Stimulated activated CD8-positive, alpha-beta memory T cell treated with anti-CD3 and anti-CD28 coated beads, Interleukin-15, amount 100 ng/mL, for 48 hours (primary cell): ENCODE measurements around the gene TGM3.

Experiments
- DNase-seq, 2 donors: peaks; one replicate each; pipeline ENCODE4 v3.0.0-alpha.2; 2020; ENCODE audit warnings: low read depth in 2 of 2

Gene TGM3

DNA sequence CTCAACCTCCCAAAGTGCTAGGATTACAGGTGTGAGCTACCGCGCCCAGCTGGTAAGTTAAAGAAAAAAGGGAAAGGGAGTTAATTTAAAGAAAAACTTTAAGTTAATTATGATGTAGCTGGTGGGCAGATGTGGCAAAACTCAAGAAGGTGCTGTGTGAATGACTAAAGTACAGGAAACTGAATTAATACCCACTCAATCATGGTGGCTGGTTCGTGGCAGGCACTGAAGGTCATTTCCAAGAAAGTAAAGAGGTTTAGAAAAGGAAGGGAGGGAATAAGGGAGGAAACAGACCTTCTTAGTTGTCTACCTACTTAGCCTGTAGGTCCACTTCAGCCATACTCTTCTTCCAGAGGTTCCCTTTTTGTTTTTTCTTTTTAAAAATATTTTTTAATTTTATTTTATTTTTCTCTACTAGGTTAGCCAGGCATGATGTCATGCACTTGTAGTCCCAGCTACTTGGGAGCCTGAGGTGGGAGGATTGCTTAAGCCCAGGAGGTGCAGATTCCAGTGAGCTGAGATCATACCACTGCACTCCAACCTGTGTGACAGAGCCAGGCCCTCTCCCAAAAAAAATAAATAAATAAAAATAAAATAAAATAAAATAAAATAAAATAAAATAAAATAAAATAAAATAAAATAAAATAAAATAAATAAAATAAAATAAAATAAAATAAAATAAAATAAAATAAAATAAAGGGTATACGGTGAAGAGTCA, 11.9 kb upstream of the TGM3 start:
- DNase-seq, result no peak

DNA sequence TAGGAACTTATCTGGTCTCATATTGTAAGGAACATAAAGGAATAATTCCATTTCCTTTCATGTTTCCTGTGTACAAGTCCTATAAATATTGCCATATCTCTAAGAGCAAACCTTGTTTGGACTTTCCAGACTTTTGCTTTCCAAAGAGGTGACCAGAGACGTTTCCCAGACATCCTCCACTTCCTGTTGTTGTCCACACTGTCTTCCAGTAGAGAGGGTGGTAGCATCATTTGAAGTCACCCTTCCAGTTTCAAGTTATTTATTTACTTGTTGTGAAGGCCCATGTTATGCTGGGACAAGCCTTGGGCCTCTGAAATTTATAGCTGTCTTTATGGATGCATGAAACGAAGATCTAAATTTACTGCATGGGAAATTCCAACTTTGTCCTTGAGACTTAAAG, 10.6 kb upstream of the TGM3 start:
- DNase-seq, result no peak

- DNase-seq, result no peak
Measured at GRCh38 chr20:2285613-2286012, 10.2 kb upstream of the TGM3 start.

DNA sequence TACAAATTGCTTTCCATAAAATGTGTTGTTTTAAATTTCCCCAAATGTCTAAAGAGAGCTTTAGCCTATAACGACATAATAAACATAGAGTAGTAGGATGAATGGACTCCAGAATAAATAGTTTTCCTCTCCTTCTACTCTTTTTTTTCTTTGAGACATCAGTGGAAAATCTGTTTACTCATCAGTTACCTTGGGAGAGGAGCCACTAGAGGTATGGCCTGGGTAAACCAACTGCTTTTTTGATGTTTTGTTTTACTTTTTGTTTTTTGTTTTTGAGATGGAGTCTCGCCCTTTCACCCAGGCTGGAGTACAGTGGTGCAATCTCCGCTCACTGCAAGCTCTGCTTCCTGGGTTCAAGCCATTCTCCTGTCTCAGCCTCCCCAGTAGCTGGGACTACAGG, 8.3 kb upstream of the TGM3 start:
- DNase-seq, result no peak

- DNase-seq, result no peak
Measured at GRCh38 chr20:2289475-2289874, 6.3 kb upstream of the TGM3 start.

DNA sequence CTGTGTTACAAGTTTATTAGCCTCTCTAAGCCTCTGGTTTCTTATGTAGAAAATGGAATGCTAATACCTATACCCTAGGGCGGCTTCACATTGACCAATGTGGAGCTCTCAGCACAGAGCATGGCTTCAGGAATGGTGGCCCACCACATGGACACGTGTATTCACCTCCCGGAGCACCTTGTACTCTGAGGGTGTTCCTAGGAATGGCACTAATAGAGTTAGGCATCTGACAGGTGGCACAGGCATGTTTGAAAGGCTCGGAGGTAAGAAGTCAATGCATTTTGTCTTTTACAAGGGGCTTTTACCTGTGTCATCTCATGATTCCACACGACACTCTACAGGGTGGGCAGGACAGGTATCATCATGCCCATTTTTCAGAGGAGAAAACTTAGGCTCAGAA, 5.3 kb upstream of the TGM3 start:
- DNase-seq, result no peak

DNA sequence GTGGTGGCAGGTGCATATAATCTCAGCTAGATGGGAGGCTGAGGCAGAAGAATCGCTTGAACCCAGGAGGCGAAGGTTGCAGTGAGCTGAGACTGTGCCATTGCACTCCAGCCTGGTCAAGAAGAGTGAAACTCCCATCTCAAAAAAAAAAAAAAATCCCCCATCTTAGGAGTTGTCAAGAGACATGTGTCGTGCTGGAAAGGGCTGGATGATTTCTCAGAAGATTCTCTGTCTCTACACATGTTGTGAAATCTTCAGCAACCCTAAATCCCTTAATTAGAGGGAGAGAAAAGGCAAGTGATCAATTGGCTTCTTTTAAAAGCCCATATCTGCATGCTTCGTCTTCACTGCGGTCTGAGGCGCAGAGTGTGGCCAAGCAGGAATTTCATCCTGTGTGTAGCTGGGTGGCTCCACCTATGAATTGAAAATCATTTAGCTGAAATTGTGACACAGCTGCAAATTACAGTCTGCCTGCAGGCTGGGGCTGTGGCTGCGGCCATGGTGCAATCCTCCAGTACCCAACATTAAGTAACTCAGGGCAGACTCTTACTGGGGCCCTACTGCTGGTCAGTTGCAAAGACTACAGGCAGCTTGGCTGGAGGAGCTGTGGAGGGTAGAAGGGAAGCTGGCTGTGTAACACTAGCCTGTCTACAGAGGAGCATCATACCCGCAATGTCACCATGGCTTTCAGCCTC, 3.2 kb upstream of the TGM3 start:
- no peak for DNase-seq

GRCh38 chr20:2293486-2293885, 2.3 kb upstream of the TGM3 start:
- DNase-seq, result no peak

DNA sequence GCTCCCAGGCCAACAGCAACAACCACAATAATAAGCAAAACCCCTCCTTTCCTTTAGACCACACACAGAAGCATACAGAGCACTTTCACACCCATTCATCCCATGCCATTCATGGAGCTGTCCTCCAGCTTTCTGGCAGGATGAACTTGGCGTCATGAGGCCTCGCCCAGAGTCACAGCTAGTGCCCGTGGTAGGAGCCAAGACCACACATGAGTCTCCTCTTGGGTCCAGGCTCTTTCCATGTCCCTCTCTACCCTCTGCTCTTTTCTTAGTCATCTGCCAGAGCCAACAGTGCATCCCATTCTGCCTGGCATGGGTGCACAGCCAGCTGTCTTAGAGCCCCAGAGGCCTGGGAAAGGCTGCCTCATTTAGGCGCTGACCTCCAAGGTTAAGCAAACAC, 1.8 kb upstream of the TGM3 start:
- no peak for DNase-seq

- DNase-seq, result no peak
Measured at GRCh38 chr20:2295286-2295685, 515 bp upstream of the TGM3 start.

GRCh38 chr20:2296524-2297356, 939 bp downstream of the TGM3 start:
- DNase-seq, result no peak

DNA sequence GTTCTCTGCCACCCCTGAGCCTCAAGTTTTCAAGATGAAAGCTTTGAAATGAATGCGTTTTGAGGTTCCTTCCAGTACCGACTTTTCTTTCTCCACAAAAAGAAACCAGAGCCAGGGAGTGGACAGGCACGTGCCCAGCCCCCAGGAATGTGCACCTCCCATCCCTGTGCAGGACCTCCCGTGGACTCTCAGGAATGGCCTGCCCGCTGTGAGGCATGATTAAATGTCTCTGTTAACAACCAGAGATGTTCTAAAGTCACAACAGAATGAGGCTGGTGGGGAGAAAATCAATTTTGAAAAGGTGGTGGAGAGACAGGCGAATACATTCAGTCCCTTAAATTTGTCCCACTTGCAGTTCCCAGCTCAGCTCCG, 1.5 kb downstream of the TGM3 start:
- no peak for DNase-seq

DNA sequence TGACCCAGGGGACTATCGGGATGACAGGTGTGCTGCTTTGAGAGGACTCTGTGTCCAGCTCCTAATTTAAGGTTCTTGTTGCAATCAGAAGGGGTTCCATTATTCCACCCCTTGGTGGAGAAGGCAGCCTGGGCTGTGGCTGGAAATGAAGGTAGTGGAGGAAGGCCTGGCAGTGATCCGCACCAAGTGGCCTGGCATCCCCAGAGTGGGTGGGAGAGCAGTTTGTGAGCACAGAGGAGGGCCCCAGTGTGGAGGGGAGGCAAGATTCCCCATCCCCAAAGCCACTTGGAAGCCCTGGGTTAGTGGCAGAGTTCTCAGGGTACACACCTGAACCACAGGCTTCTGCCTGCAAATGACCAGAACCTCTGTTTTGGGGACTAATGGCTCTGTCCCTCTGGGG, 2.3 kb downstream of the TGM3 start:
- DNase-seq, result no peak

DNA sequence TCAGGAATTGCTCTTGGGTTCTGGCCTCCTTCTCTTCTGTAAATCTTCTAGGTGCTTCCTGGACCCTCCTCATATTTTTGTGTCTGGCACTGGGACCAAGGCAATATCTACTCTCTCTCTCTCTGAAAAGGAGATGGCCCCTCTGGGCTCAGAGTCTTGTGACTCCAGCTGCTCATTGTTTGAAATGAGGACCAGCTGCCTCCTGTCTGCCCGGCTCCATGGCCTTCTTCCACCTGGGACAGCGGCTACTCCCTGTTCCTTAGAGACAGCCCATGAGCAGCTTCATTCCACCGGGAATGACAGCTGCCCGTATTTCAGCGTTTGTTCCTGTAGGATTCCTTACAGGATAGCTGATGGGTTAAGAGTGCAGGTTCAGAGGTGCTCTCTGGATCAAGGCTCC, 2.9 kb downstream of the TGM3 start:
- no peak for DNase-seq

- no peak for DNase-seq
Measured at GRCh38 chr20:2299301-2299700, 3.5 kb downstream of the TGM3 start.

DNA sequence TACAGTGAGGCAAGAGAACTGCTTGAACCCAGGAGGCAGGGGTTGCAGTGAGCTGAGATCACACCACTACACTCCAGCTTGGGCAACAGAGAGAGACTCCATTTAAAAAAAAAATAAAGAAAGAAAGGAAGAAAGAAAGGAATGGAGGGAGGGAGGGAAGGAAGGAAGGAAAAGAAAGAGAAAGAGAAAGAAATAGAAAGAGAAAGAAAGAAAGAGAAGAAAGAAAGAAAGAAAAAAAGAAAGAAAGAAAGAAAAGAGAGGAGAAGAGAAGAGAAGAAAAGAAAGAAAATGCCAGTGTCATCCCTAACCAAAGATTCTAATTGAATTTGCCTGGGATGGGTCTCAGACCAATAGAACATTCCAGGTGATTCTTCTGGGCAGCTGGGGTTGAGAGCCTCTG, 4.2 kb downstream of the TGM3 start:
- no peak for DNase-seq

- no peak for DNase-seq
Measured at GRCh38 chr20:2300420-2300819, 4.6 kb downstream of the TGM3 start.

DNA sequence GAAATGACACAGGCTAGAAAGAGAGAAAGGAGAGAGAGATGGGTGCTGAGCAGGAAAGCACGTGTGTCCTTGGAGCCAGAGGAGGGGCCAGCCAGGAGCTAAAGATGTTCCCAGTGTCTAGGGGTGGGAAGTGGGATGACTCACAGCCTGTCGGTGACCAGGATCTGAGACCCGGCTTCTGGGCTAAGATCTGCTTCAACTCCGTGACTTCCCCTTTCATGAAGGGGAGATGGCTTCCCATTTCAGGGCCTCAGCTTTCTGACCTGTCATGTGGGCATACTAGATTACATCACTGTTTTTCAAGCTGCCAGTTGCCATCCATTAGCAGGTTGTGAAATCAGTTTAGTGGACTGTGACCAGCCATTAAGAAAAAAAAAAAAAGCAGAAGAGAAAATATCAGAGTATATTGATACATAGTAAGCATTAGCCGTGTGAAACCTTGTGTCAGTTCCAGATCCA, 5.4 kb downstream of the TGM3 start:
- DNase-seq, result no peak

- no peak for DNase-seq
Measured at GRCh38 chr20:2302384-2303060, 6.7 kb downstream of the TGM3 start.

GRCh38 chr20:2303673-2304072, 7.9 kb downstream of the TGM3 start:
- DNase-seq, result no peak

DNA sequence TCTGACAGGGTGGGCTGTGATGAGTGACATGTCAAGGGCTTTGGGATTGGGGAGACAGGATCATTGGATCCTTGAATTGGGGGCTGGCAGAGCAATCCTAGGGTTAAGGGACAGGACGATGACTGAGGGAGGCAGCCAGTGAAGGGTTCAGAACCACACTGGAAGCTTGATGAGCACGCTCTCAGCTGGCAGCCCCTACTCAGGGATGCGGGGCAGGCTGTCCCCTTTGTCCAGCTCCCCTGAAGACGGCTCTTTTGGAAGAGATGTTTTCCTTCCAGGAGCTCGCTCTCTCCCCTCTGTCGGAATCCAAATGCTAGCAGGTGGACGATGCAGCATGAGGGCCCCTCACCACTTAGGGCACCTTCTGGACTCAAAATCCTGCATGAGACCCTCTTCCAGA, 8.4 kb downstream of the TGM3 start:
- no peak for DNase-seq

DNA sequence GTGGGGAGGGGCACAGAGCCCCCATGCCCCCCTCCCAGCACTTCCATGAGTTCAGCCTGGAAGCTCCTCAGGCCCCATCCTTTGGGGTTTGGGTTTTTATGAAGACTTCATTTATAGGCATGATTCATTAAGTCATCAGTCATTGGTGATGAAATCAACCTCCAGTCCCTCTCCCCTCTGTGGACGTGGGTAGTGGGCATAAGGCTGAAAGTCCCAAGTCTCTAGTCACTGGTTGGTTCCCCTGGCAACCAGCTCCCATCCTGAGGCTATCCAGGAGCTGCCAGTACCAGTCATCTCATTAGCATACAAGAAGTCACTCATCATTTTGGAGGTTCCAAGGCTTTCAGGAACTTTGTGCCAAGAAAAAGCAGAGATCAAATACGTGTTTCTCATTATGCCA, 9.2 kb downstream of the TGM3 start:
- no peak for DNase-seq
